K562 (cell line): Measurements from ENCODE around the gene CDKL1. TPM values are rescaled to one million over a fixed set of nuclear protein-coding genes. Genes with fewer than 3 reads are reported as not detected.
A peak's percentile ranks its signal among the peaks of the same experiment; 100 is the strongest.

Experiments used
- CBFA2T3 ChIP-seq: fragments of 450-650 bp; IDR thresholded peaks from 2 replicates; pipeline ENCODE4 v1.6.1; 2017
- CCNT2 ChIP-seq: IDR thresholded peaks from 2 replicates; pipeline ENCODE4 v1.6.1; 2011; ENCODE audit warnings: borderline replicate concordance, low read depth, mild to moderate bottlenecking, moderate library complexity, mixed read lengths, low read length; ENCODE audit not compliant: insufficient read length; ENCODE audit errors: extremely low read depth
- ETV1 ChIP-seq: fragments of 450-650 bp; conservative IDR thresholded peaks from 2 replicates; pipeline ENCODE4 v1.6.1; 2016; ENCODE audit warnings: missing genetic modification characterization, control low read depth, low read depth, missing compliant biosample characterization
- FOXJ3 ChIP-seq: sonication (generic); formaldehyde crosslinking; IDR thresholded peaks from 2 replicates; pipeline ENCODE4 v1.4.0; 2020; ENCODE audit warnings: mild to moderate bottlenecking, missing genetic modification reagents
- GTF2A2 ChIP-seq: IDR thresholded peaks from 2 replicates; pipeline ENCODE4 v1.6.1; 2016; ENCODE audit warnings: mild to moderate bottlenecking, missing genetic modification characterization, missing compliant biosample characterization
- JUND ChIP-seq, 2 experiments: IDR thresholded peaks; 2 replicates in 1 of 2; 3 replicates in 1 of 2; pipeline ENCODE4 v1.6.1; 2011; ENCODE audit warnings: borderline replicate concordance in 2 of 2, low read depth in 2 of 2, low read length in 2 of 2, improper control_type of control experiment in 1 of 2, missing biosample characterization in 1 of 2, missing genetic modification characterization in 1 of 2, missing genetic modification reagents in 1 of 2
- MEF2A ChIP-seq: IDR thresholded peaks from 2 replicates; pipeline ENCODE4 v1.6.1; 2011; ENCODE audit warnings: low read depth, mild to moderate bottlenecking, low read length, moderate library complexity; ENCODE audit not compliant: control insufficient read depth
- NFIC ChIP-seq: fragments of 450-650 bp; IDR thresholded peaks from 2 replicates; pipeline ENCODE4 v1.6.1; 2017; ENCODE audit warnings: mild to moderate bottlenecking, inconsistent platforms
- SIN3B ChIP-seq: fragments of 450-650 bp; IDR thresholded peaks from 2 replicates; pipeline ENCODE4 v1.6.1; 2017; ENCODE audit warnings: low read depth, mild to moderate bottlenecking, moderate library complexity
- SIX5 ChIP-seq, 2 experiments: IDR thresholded peaks; 2 replicates each; pipeline ENCODE4 v1.6.1; 2011; ENCODE audit warnings: low read length in 2 of 2, borderline replicate concordance in 1 of 2, low read depth in 1 of 2, mild to moderate bottlenecking in 1 of 2, moderate library complexity in 1 of 2; ENCODE audit not compliant: insufficient read depth in 1 of 2
- SMAD1 ChIP-seq: fragments of 150-350 bp; IDR thresholded peaks from 2 replicates; pipeline ENCODE4 v1.6.1; 2014; ENCODE audit warnings: low read length, low read depth; ENCODE audit not compliant: partially characterized antibody
- SRF ChIP-seq, 2 experiments: fragments of 250-450, 450-650 bp in 1 of 2; sonication (Bioruptor Pico) in 1 of 2; sonication (generic) in 1 of 2; formaldehyde crosslinking; IDR thresholded peaks; 2 replicates each; pipeline versions ENCODE4 v1.5.0 to v1.5.1; 2020 to 2022; ENCODE audit warnings: mild to moderate bottlenecking in 1 of 2, missing genetic modification reagents in 1 of 2
- TAL1 ChIP-seq: fragments of 450-650 bp; IDR thresholded peaks from 2 replicates; pipeline ENCODE4 v1.6.1; 2016; ENCODE audit warnings: mild to moderate bottlenecking
- ZC3H11A ChIP-seq: IDR thresholded peaks from 2 replicates; pipeline ENCODE4 v1.6.1; 2012; ENCODE audit warnings: low read depth, low read length, improper control_type of control experiment
- ZNF41 ChIP-seq: fragments of 250-450 bp; sonication (Bioruptor Pico); conservative IDR thresholded peaks from 2 replicates; pipeline ENCODE4 v1.4.0; 2020; ENCODE audit warnings: mild to moderate bottlenecking
- ZNF561 ChIP-seq: fragments of 450-650 bp; formaldehyde crosslinking; conservative IDR thresholded peaks from 2 replicates; pipeline ENCODE4 v1.4.0; 2020; ENCODE audit warnings: mild to moderate bottlenecking, moderate library complexity
- polyA plus RNA-seq, 8 experiments: library from polyadenylated mRNA; depleted of rRNA in 4 of 8; stranded (reverse) in 5 of 8; unstranded in 3 of 8; fragments of >200 nt; fragmentation: Nextera tagmentation in 2 of 8; fragmentation: Illumina TruSeq in 1 of 8; extraction: Ambion mirVana in 2 of 8; extraction: Trizol in 1 of 8; gene quantifications; 2 replicates each; pipeline versions ENCODE4 v1.2.1 to v1.2.3, GENCODE V29; 2011 to 2014; ENCODE audit warnings: inconsistent platforms in 1 of 8, missing spikeins in 1 of 8
- total RNA-seq, 7 experiments: library from RNA; depleted of rRNA in 6 of 7; stranded (reverse); fragments of >200 nt in 6 of 7; fragmentation: Illumina TruSeq in 2 of 7; extraction: Trizol in 2 of 7; gene quantifications; 2 replicates each; pipeline versions ENCODE4 v1.2.1 to v1.2.3, GENCODE V29; 2011 to 2021; ENCODE audit warnings: low replicate concordance in 1 of 7
- TF ChIP-seq, protein P1 (sequence below), 2 experiments: fragments of 450-650 bp; IDR thresholded peaks; 2 replicates each; pipeline ENCODE4 v1.6.1; 2016

Gene CDKL1
- total and polyA plus RNA-seq, 9 of the 15 experiments (the other 6 are each of a cell fraction or from before 2014, with no cell fraction given): 2.3 to 35.0 (median 7.5) TPM

DNA sequence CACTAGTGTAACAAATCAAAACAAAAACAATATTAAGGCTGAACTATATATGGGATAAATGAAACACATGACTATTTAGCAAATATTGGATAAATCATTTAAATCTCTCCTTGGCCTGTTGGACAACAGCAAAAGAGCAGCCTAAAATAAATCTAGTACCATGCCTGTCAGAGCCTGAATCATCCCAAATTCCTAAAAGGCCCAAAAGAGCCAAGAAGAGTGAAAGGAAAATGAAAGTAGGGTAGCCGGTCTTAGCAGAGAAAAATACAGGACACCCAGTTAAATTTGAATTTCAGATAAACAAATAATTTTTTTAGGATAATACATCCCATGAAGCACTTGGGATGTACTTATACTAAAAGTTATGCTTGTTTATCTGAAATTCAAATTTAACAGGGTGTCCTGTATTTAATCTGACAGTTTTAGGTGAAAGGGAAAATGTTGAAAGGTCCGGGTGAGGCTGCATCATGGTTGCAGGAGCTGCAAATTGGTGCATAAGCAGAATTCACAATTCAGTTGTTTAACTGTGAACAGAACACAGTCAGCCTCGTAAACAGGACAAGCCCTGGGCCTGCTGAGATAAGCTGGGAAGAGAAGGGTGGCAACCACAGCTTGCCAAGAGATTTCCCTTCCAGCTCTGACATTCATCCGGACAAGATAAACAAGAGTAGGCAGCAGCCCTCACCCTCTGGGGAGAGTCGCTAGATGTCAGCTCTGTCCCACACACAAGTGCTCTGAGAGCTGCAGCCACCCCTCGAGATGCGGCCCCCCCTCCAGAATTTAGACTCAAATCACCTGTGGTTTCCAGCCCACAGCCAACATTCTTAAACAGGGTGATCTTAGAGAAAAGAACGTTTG, 54.2 kb downstream of the CDKL1 start (continued):
- TF ChIP-seq SMAD1 (no peak), SIN3B (no peak), NFIC (peak; percentile 65; the same call in 1 of the 2 replicates), FOXJ3 (CRISPR knock-in tag) (no peak), CCNT2 (peak; percentile 26), SRF (CRISPR knock-in tag; IDR thresholded peaks at IDR 0.05) (no peak), JUND (IDR thresholded peaks at IDR 0.05; ENCODE audit: borderline replicate concordance, low read depth, low read length) (peak; percentile 55), JUND (tag; IDR thresholded peaks at IDR 0.05; ENCODE audit: borderline replicate concordance, low read depth, low read length) (peak; percentile 58; the same call in 1 of the 3 replicates), GTF2A2 (tag) (no peak), ETV1 (tag) (peak; percentile 82), TAL1 (peak; percentile 76), CBFA2T3 (peak; percentile 87), ZNF561 (no peak), ZC3H11A (no peak), MEF2A (0 out of 2 replicates have a peak, but pooled peaks have one; percentile 13), ZNF41 (CRISPR knock-in tag) (no peak), SIX5 (IDR thresholded peaks at IDR 0.05; ENCODE audit: borderline replicate concordance in 1 of 2, insufficient read depth in 1 of 2, low read depth in 1 of 2, low read length in 2 of 2) (no peak)
- TF ChIP-seq, protein P1, sequence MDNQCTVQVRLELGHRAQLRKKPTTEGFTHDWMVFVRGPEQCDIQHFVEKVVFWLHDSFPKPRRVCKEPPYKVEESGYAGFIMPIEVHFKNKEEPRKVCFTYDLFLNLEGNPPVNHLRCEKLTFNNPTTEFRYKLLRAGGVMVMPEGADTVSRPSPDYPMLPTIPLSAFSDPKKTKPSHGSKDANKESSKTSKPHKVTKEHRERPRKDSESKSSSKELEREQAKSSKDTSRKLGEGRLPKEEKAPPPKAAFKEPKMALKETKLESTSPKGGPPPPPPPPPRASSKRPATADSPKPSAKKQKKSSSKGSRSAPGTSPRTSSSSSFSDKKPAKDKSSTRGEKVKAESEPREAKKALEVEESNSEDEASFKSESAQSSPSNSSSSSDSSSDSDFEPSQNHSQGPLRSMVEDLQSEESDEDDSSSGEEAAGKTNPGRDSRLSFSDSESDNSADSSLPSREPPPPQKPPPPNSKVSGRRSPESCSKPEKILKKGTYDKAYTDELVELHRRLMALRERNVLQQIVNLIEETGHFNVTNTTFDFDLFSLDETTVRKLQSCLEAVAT (IDR thresholded peaks at IDR 0.05): 0 out of 4 replicates have a peak, but pooled peaks of 1 of the 2 experiments have one; percentile 17
